OCI-LY7 (cell line): ENCODE data around the gene CALN1.

Source experiments
- CTCF ChIP-seq: fragments of 200-600 bp; sonication (generic); conservative IDR thresholded peaks from 2 replicates; pipeline ENCODE4 v1.5.1; 2014; ENCODE audit warnings: mild to moderate bottlenecking, antibody characterized with exemption, low read length, moderate library complexity, mixed read lengths
- EZH2phosphoT487 ChIP-seq: fragments of 200-600 bp; sonication (generic); IDR thresholded peaks from 2 replicates; pipeline ENCODE4 v1.6.1; 2018; ENCODE audit warnings: low read depth, borderline replicate concordance, mild to moderate bottlenecking, mixed run types, antibody characterized with exemption, low read length, moderate library complexity, mixed read lengths

- TF ChIP-seq CTCF (no peak), EZH2phosphoT487 (no peak)
Measured at GRCh38 chr7:72297636-72298035, 114.5 kb downstream of the CALN1 start.
